HepG2 (cell line): Measurements from ENCODE around the gene FETUB. TPM values are rescaled to one million over a fixed set of nuclear protein-coding genes. Genes with fewer than 3 reads are reported as not detected.

Experiments used
- ATF7-NPFF ChIP-seq: sonication (generic); formaldehyde crosslinking; IDR thresholded peaks from 2 replicates; pipeline ENCODE4 v1.8.1; 2023; ENCODE audit warnings: mild to moderate bottlenecking, low read depth, missing genetic modification reagents, moderate library complexity
- ATRX ChIP-seq: sonication (generic); formaldehyde crosslinking; IDR thresholded peaks from 2 replicates; pipeline ENCODE4 v1.4.0; 2020; ENCODE audit warnings: missing genetic modification reagents, borderline replicate concordance
- ELF1 ChIP-seq: sonication (generic); formaldehyde crosslinking; IDR thresholded peaks from 2 replicates; pipeline ENCODE4 v1.4.0; 2020; ENCODE audit warnings: missing genetic modification reagents
- GATA4 ChIP-seq: sonication (generic); IDR thresholded peaks from 2 replicates; pipeline ENCODE4 v1.6.1; 2016; ENCODE audit warnings: antibody characterized with exemption, low read depth, borderline replicate concordance
- HMG20A ChIP-seq: IDR thresholded peaks from 2 replicates; pipeline ENCODE4 v1.6.1; 2016; ENCODE audit warnings: borderline replicate concordance
- KAT2B ChIP-seq: fragments of 150-350 bp; IDR thresholded peaks from 2 replicates; pipeline ENCODE4 v1.6.1; 2014; ENCODE audit warnings: low read depth, low read length, borderline replicate concordance
- KAT8 ChIP-seq: IDR thresholded peaks from 2 replicates; pipeline ENCODE4 v1.6.1; 2016; ENCODE audit warnings: missing genetic modification reagents, missing compliant biosample characterization
- MAF1 ChIP-seq: sonication (generic); formaldehyde crosslinking; IDR thresholded peaks from 2 replicates; pipeline ENCODE4 v1.5.0; 2020; ENCODE audit warnings: missing genetic modification reagents, borderline replicate concordance
- NRL ChIP-seq: sonication (generic); formaldehyde crosslinking; IDR thresholded peaks from 2 replicates; pipeline ENCODE4 v1.5.0; 2020; ENCODE audit warnings: missing genetic modification reagents, mild to moderate bottlenecking, moderate library complexity, borderline replicate concordance
- RBFOX2 ChIP-seq: fragments of 200-400 bp; formaldehyde crosslinking; IDR thresholded peaks from 2 replicates; pipeline ENCODE4 v1.6.1; 2017; ENCODE audit warnings: low read depth, mild to moderate bottlenecking, low read length
- SAFB2 ChIP-seq: sonication (generic); formaldehyde crosslinking; IDR thresholded peaks from 2 replicates; pipeline ENCODE4 v1.5.1; 2020; ENCODE audit warnings: missing genetic modification reagents, low read depth, mild to moderate bottlenecking, borderline replicate concordance
- SIX1 ChIP-seq: sonication (generic); formaldehyde crosslinking; IDR thresholded peaks from 2 replicates; pipeline ENCODE4 v1.4.0; 2020; ENCODE audit warnings: missing genetic modification reagents, borderline replicate concordance
- SMC3 ChIP-seq: IDR thresholded peaks from 2 replicates; pipeline ENCODE4 v1.6.1; 2011; ENCODE audit warnings: low read length, improper control_type of control experiment
- SRSF1 ChIP-seq: fragments of 200-400 bp; formaldehyde crosslinking; optimal IDR thresholded peaks from 2 replicates; pipeline ENCODE3; 2017; ENCODE audit warnings: mild to moderate bottlenecking, low read depth, low read length, moderate library complexity
- YY1 ChIP-seq: IDR thresholded peaks from 2 replicates; pipeline ENCODE4 v1.6.1; 2011; ENCODE audit warnings: low read length, low read depth, moderate library complexity, mild to moderate bottlenecking; ENCODE audit not compliant: insufficient read depth, insufficient replicate concordance
- ZBTB42 ChIP-seq: sonication (generic); formaldehyde crosslinking; IDR thresholded peaks from 2 replicates; pipeline ENCODE4 v1.5.0; 2020; ENCODE audit warnings: mild to moderate bottlenecking, missing genetic modification reagents
- ZFAT ChIP-seq: sonication (generic); formaldehyde crosslinking; conservative IDR thresholded peaks from 2 replicates; pipeline ENCODE4 v1.8.1; 2023; ENCODE audit warnings: missing genetic modification reagents, inconsistent platforms
- ZNF350 ChIP-seq: sonication (generic); formaldehyde crosslinking; IDR thresholded peaks from 2 replicates; pipeline ENCODE4 v1.4.0; 2020; ENCODE audit warnings: mild to moderate bottlenecking, low read depth, missing genetic modification reagents, borderline replicate concordance
- ZNF451 ChIP-seq: sonication (generic); formaldehyde crosslinking; IDR thresholded peaks from 2 replicates; pipeline ENCODE4 v1.5.0; 2020; ENCODE audit warnings: mild to moderate bottlenecking, missing genetic modification reagents
- ZNF496 ChIP-seq: sonication (generic); formaldehyde crosslinking; IDR thresholded peaks from 2 replicates; pipeline ENCODE4 v1.8.1; 2023; ENCODE audit warnings: mild to moderate bottlenecking, moderate library complexity, missing genetic modification reagents; ENCODE audit not compliant: insufficient replicate concordance
- polyA plus RNA-seq, 8 experiments: library from polyadenylated mRNA; depleted of rRNA in 3 of 8; stranded (reverse) in 7 of 8; unstranded in 1 of 8; fragments of >200 nt; fragmentation: Illumina TruSeq in 4 of 8; extraction: Trizol in 4 of 8; gene quantifications; 2 replicates each; pipeline versions ENCODE4 v1.2.1 to v1.2.3, GENCODE V29; 2011 to 2016; ENCODE audit warnings: low read depth in 4 of 8, missing spikeins in 1 of 8, mixed read lengths in 1 of 8; ENCODE audit not compliant: insufficient read depth in 1 of 8
- total RNA-seq, 5 experiments: library from RNA; depleted of rRNA; stranded (reverse); fragments of >200 nt; fragmentation: Illumina TruSeq; extraction: Trizol; gene quantifications; 2 replicates each; pipeline ENCODE4 v1.2.3, GENCODE V29; 2016; ENCODE audit warnings: low read depth in 1 of 5
- TF ChIP-seq, protein P1 (sequence below): sonication (generic); formaldehyde crosslinking; IDR thresholded peaks from 2 replicates; pipeline ENCODE4 v1.4.0; 2020; ENCODE audit warnings: missing genetic modification reagents, borderline replicate concordance
- TF ChIP-seq, protein P2 (sequence below): sonication (generic); formaldehyde crosslinking; IDR thresholded peaks from 2 replicates; pipeline ENCODE4 v1.4.0; 2020; ENCODE audit warnings: missing genetic modification reagents
- TF ChIP-seq, protein P3 (sequence below): sonication (generic); formaldehyde crosslinking; IDR thresholded peaks from 2 replicates; pipeline ENCODE4 v1.5.1; 2020; ENCODE audit warnings: missing genetic modification reagents, mild to moderate bottlenecking, borderline replicate concordance
- TF ChIP-seq, protein P4 (sequence below): sonication (generic); formaldehyde crosslinking; IDR thresholded peaks from 2 replicates; pipeline ENCODE4 v1.5.0; 2020; ENCODE audit warnings: mild to moderate bottlenecking, missing genetic modification reagents

Gene FETUB
- total and polyA plus RNA-seq, 2 of the 13 experiments (the other 11 are each of a cell fraction or from before 2014, with no cell fraction given): 2.1 to 4.4 TPM

DNA sequence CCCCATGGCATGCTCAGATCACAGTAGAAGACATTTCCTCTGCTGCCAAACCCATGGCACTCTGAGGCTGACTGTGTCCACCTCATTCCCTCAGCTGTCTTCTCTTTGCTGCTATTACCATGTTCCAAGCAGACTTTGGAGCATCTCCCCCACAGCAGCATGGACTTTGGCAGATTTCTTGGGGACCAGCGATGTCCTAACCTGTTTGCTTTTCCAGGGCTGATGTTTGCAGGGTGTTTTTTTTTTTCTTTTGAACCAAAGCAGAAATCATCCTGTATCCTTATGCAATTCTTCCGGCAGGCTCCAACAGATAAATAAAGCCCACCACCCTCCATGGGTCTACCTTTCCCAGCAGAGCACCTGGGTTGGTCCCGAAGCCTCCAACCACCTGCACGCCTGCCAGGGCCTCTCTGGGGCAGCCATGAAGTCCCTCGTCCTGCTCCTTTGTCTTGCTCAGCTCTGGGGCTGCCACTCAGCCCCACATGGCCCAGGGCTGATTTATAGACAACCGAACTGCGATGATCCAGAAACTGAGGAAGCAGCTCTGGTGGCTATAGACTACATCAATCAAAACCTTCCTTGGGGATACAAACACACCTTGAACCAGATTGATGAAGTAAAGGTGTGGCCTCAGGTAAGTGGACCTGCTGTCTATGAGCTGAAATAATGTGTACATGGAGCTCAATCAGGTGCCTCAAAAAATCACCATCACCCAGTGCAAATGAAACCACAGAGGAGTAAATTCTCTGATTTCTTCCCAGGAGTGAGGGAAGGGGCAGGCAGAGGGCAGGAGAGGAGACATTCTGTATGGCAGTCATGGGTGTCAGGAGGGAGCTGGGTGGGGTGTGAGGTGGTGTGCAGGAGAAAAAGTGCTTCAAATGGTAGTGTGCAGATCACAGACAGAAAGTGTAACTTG, 27.2 kb upstream of the FETUB start, which contains the start of gene AHSG (continued):
- TF ChIP-seq ATF7-NPFF: peak; percentile 87
- TF ChIP-seq, protein P1, sequence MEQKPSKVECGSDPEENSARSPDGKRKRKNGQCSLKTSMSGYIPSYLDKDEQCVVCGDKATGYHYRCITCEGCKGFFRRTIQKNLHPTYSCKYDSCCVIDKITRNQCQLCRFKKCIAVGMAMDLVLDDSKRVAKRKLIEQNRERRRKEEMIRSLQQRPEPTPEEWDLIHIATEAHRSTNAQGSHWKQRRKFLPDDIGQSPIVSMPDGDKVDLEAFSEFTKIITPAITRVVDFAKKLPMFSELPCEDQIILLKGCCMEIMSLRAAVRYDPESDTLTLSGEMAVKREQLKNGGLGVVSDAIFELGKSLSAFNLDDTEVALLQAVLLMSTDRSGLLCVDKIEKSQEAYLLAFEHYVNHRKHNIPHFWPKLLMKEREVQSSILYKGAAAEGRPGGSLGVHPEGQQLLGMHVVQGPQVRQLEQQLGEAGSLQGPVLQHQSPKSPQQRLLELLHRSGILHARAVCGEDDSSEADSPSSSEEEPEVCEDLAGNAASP (CRISPR knock-in tag): peak; percentile 90
- TF ChIP-seq, protein P2, sequence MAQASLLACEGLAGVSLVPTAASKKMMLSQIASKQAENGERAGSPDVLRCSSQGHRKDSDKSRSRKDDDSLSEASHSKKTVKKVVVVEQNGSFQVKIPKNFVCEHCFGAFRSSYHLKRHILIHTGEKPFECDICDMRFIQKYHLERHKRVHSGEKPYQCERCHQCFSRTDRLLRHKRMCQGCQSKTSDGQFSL (CRISPR knock-in tag): peak; percentile 94
- peak; percentile 89 for TF ChIP-seq KAT8 (CRISPR knock-in tag)
- TF ChIP-seq ZBTB42 (CRISPR knock-in tag): no peak
- TF ChIP-seq RBFOX2: no peak
- no peak; the same call in 1 of the 2 replicates for TF ChIP-seq ZFAT (CRISPR knock-in tag)
- peak; percentile 29; the same call in 1 of the 2 replicates for TF ChIP-seq SMC3
- TF ChIP-seq GATA4: peak; percentile 97
- TF ChIP-seq ZNF496 (CRISPR knock-in tag): no peak
- peak; percentile 74 for TF ChIP-seq SIX1 (CRISPR knock-in tag)
- TF ChIP-seq ZNF451 (CRISPR knock-in tag): peak; percentile 53
- TF ChIP-seq ELF1 (CRISPR knock-in tag): peak; percentile 68
- peak; percentile 64; the same call in 1 of the 2 replicates for TF ChIP-seq NRL (CRISPR knock-in tag)
- peak; percentile 77 for TF ChIP-seq YY1
- peak; percentile 71; the same call in 1 of the 2 replicates for TF ChIP-seq SAFB2 (CRISPR knock-in tag)
- no peak for TF ChIP-seq SRSF1
- no peak for TF ChIP-seq ATRX (CRISPR knock-in tag)
- TF ChIP-seq ZNF350 (CRISPR knock-in tag): peak; percentile 96
- peak; percentile 79; the same call in 1 of the 2 replicates for TF ChIP-seq MAF1
- TF ChIP-seq KAT2B: no peak
- peak; percentile 87; the same call in 1 of the 2 replicates for TF ChIP-seq HMG20A (CRISPR knock-in tag)
- TF ChIP-seq, protein P3, sequence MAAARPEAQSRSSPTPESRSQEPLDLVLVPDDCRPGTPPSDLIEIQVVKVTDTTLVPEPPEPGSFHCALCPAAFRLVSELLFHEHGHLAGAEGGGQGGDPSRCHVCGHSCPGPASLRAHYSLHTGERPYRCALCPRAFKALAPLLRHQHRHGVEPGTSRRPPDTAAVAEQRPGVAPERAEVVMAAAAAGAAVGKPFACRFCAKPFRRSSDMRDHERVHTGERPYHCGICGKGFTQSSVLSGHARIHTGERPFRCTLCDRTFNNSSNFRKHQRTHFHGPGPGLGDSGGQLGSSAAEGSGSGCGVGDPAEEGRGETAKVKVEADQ (CRISPR knock-in tag): no peak; the same call in 1 of the 2 replicates
- TF ChIP-seq, protein P4, sequence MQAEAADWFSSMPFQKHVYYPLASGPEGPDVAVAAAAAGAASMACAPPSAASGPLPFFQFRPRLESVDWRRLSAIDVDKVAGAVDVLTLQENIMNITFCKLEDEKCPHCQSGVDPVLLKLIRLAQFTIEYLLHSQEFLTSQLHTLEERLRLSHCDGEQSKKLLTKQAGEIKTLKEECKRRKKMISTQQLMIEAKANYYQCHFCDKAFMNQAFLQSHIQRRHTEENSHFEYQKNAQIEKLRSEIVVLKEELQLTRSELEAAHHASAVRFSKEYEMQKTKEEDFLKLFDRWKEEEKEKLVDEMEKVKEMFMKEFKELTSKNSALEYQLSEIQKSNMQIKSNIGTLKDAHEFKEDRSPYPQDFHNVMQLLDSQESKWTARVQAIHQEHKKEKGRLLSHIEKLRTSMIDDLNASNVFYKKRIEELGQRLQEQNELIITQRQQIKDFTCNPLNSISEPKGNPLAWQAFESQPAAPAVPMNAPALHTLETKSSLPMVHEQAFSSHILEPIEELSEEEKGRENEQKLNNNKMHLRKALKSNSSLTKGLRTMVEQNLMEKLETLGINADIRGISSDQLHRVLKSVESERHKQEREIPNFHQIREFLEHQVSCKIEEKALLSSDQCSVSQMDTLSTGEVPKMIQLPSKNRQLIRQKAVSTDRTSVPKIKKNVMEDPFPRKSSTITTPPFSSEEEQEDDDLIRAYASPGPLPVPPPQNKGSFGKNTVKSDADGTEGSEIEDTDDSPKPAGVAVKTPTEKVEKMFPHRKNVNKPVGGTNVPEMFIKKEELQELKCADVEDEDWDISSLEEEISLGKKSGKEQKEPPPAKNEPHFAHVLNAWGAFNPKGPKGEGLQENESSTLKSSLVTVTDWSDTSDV (CRISPR knock-in tag): no peak; the same call in 1 of the 2 replicates
